Measurements from ENCODE around the gene FNDC10.
A peak's percentile ranks its signal among the peaks of the same experiment; 100 is the strongest.

Gene FNDC10

GRCh38 chr1:1591452-1591851, 8.5 kb downstream of the FNDC10 start:
- no peak for DNase-seq (ENCODE audit: low read depth)
- no peak overlapping the region for H3K4me3 ChIP-seq (ENCODE audit: low read depth, low read length)
- no peak for TF ChIP-seq CTCF (IDR thresholded peaks at IDR 0.05; ENCODE audit: control insufficient read depth, extremely low read depth, insufficient read depth)

- no peak for TF ChIP-seq CTCF (IDR thresholded peaks at IDR 0.05; ENCODE audit: control insufficient read depth, extremely low read depth, insufficient read depth)
- H3K4me3 ChIP-seq (ENCODE audit: low read depth, low read length) = no peak overlapping the region
- no peak for DNase-seq (ENCODE audit: low read depth)
Measured at GRCh38 chr1:1583347-1584010, 16.5 kb downstream of the FNDC10 start.

GRCh38 chr1:1582585-1583346, 17.2 kb downstream of the FNDC10 start:
- no peak for DNase-seq (ENCODE audit: low read depth)
- TF ChIP-seq CTCF (IDR thresholded peaks at IDR 0.05; ENCODE audit: control insufficient read depth, extremely low read depth, insufficient read depth) = no peak
- H3K4me3 ChIP-seq (ENCODE audit: low read depth, low read length) = no peak overlapping the region

GRCh38 chr1:1578371-1578940, 21.5 kb downstream of the FNDC10 start:
- no peak for TF ChIP-seq CTCF (IDR thresholded peaks at IDR 0.05; ENCODE audit: control insufficient read depth, extremely low read depth, insufficient read depth)
- DNase-seq (ENCODE audit: low read depth) = no peak
- no peak overlapping the region for H3K4me3 ChIP-seq (ENCODE audit: low read depth, low read length)

- DNase-seq (ENCODE audit: low read depth) = no peak
- TF ChIP-seq CTCF (IDR thresholded peaks at IDR 0.05; ENCODE audit: control insufficient read depth, extremely low read depth, insufficient read depth) = no peak
- H3K4me3 ChIP-seq (ENCODE audit: low read depth, low read length) = no peak overlapping the region
Measured at GRCh38 chr1:1577367-1578011, 22.4 kb downstream of the FNDC10 start.

GRCh38 chr1:1574721-1575537, 25.0 kb downstream of the FNDC10 start, which contains the start of gene SSU72:
Gene SSU72 (minus strand): TSS chr1:1574863. CDS start chr1:1574557, 306 bp downstream.
- no peak for TF ChIP-seq CTCF (IDR thresholded peaks at IDR 0.05; ENCODE audit: control insufficient read depth, extremely low read depth, insufficient read depth)
- H3K4me3 ChIP-seq (ENCODE audit: low read depth, low read length) = peak within 1 kb of the TSS; percentile 86

More at GRCh38 chr1:1574721-1575537, 25.0 kb downstream of the FNDC10 start, which contains the start of gene SSU72:
- peak; percentile 68 for DNase-seq (ENCODE audit: low read depth)

Data from LNCaP clone FGC (cell line).